ENCODE data around the gene TRIP10.

The TRIP10 gene

GRCh38 chr19:6718111-6718740, 21.3 kb upstream of the TRIP10 start:
- ChIA-PET POLR2A (no interaction called here), CTCF (no interaction called here)

GRCh38 chr19:6718741-6719539, 20.5 kb upstream of the TRIP10 start:
- CTCF ChIA-PET: no interaction called here
- peak; percentile 96 for DNase-seq (ENCODE audit: extremely low spot score)
- POLR2A ChIA-PET: no interaction called here
- TF ChIP-seq SP1 (IDR thresholded peaks at IDR 0.05) (peak; percentile 38), CTBP1 (IDR thresholded peaks at IDR 0.05; ENCODE audit: borderline replicate concordance) (no peak)

More at GRCh38 chr19:6718111-6718740, 21.3 kb upstream of the TRIP10 start:
- no peak for DNase-seq (ENCODE audit: extremely low spot score)
- TF ChIP-seq SUZ12 (IDR thresholded peaks at IDR 0.05) (no peak), TARDBP (IDR thresholded peaks at IDR 0.05) (no peak), LEF1 (IDR thresholded peaks at IDR 0.05; ENCODE audit: borderline replicate concordance) (no peak)

- ChIA-PET POLR2A (no interaction called here), CTCF (no interaction called here)
- no peak for TF ChIP-seq ZNF384 (IDR thresholded peaks at IDR 0.05)
- DNase-seq (ENCODE audit: extremely low spot score): no peak
Observed at GRCh38 chr19:6719540-6719861, 20.0 kb upstream of the TRIP10 start.

GRCh38 chr19:6719992-6720368, 19.5 kb upstream of the TRIP10 start:
- ChIA-PET CTCF (no interaction called here), POLR2A (no interaction called here)
- TF ChIP-seq NFRKB (IDR thresholded peaks at IDR 0.05): no peak
- TF ChIP-seq FOXM1 (IDR thresholded peaks at IDR 0.05; ENCODE audit: borderline replicate concordance): no peak
- TF ChIP-seq FOXA1 (IDR thresholded peaks at IDR 0.05): no peak
- no peak for TF ChIP-seq FOXK2 (IDR thresholded peaks at IDR 0.05)
- TF ChIP-seq ZNF384 (IDR thresholded peaks at IDR 0.05): no peak
- TF ChIP-seq BHLHE40 (IDR thresholded peaks at IDR 0.05; ENCODE audit: borderline replicate concordance): no peak
- no peak for TF ChIP-seq SUZ12 (IDR thresholded peaks at IDR 0.05)
- no peak for TF ChIP-seq HDGF (IDR thresholded peaks at IDR 0.05; ENCODE audit: borderline replicate concordance)
- no peak for TF ChIP-seq ARNT (IDR thresholded peaks at IDR 0.05)
- no peak for TF ChIP-seq ELF4 (IDR thresholded peaks at IDR 0.05)
- no peak for TF ChIP-seq SP1 (IDR thresholded peaks at IDR 0.05)
- DNase-seq (ENCODE audit: extremely low spot score): no peak

- ChIA-PET POLR2A (no interaction called here), CTCF (no interaction called here)
- no peak for DNase-seq (ENCODE audit: extremely low spot score)
- TF ChIP-seq TARDBP (IDR thresholded peaks at IDR 0.05) (no peak), LEF1 (IDR thresholded peaks at IDR 0.05; ENCODE audit: borderline replicate concordance) (no peak), L3MBTL2 (conservative IDR thresholded peaks at IDR 0.05) (no peak), FOXK2 (IDR thresholded peaks at IDR 0.05) (no peak), HDGF (IDR thresholded peaks at IDR 0.05; ENCODE audit: borderline replicate concordance) (no peak), ARNT (IDR thresholded peaks at IDR 0.05) (no peak)
Observed at GRCh38 chr19:6720369-6721137, 18.9 kb upstream of the TRIP10 start, which contains the start of gene C3. TSS of gene C3 (minus strand) at chr19:6720650. CDS start at chr19:6720589, 61 bp downstream.

- TF ChIP-seq ELF4 (IDR thresholded peaks at IDR 0.05): no peak
- TF ChIP-seq L3MBTL2 (conservative IDR thresholded peaks at IDR 0.05): no peak
- TF ChIP-seq CTBP1 (IDR thresholded peaks at IDR 0.05; ENCODE audit: borderline replicate concordance): no peak
- TF ChIP-seq ARNT (IDR thresholded peaks at IDR 0.05): no peak
- no peak for TF ChIP-seq LEF1 (IDR thresholded peaks at IDR 0.05; ENCODE audit: borderline replicate concordance)
- no peak for TF ChIP-seq FOXK2 (IDR thresholded peaks at IDR 0.05)
- no peak for TF ChIP-seq PKNOX1 (IDR thresholded peaks at IDR 0.05)
- no peak for TF ChIP-seq FOXM1 (IDR thresholded peaks at IDR 0.05; ENCODE audit: borderline replicate concordance)
- no peak for TF ChIP-seq HDGF (IDR thresholded peaks at IDR 0.05; ENCODE audit: borderline replicate concordance)
- POLR2A ChIA-PET: no interaction called here
- CTCF ChIA-PET: no interaction called here
- DNase-seq (ENCODE audit: extremely low spot score): no peak
Observed at GRCh38 chr19:6721138-6721474, 18.4 kb upstream of the TRIP10 start.

GRCh38 chr19:6721773-6722172, 17.7 kb upstream of the TRIP10 start:
- DNase-seq (ENCODE audit: extremely low spot score): no peak
- ChIA-PET CTCF (no interaction called here), POLR2A (no interaction called here)
- TF ChIP-seq FOXM1 (IDR thresholded peaks at IDR 0.05; ENCODE audit: borderline replicate concordance) (no peak), ZNF384 (IDR thresholded peaks at IDR 0.05) (no peak), L3MBTL2 (conservative IDR thresholded peaks at IDR 0.05) (no peak), LEF1 (IDR thresholded peaks at IDR 0.05; ENCODE audit: borderline replicate concordance) (no peak), SUZ12 (IDR thresholded peaks at IDR 0.05) (no peak), SP1 (IDR thresholded peaks at IDR 0.05) (no peak), NFRKB (IDR thresholded peaks at IDR 0.05) (no peak)

GRCh38 chr19:6723108-6723618, 16.3 kb upstream of the TRIP10 start:
- POLR2A ChIA-PET: no interaction called here
- DNase-seq (ENCODE audit: extremely low spot score): no peak
- CTCF ChIA-PET: interaction anchor here (0.6 kb wide), 1 partner anchor 15 kb away, joined by 3 read pairs; no protein-coding TSS in a partner anchor
- TF ChIP-seq FOXM1 (IDR thresholded peaks at IDR 0.05; ENCODE audit: borderline replicate concordance) (no peak), SUZ12 (IDR thresholded peaks at IDR 0.05) (no peak), ELF4 (IDR thresholded peaks at IDR 0.05) (no peak), FOXA1 (IDR thresholded peaks at IDR 0.05) (no peak), NFRKB (IDR thresholded peaks at IDR 0.05) (no peak), CTBP1 (IDR thresholded peaks at IDR 0.05; ENCODE audit: borderline replicate concordance) (no peak), LEF1 (IDR thresholded peaks at IDR 0.05; ENCODE audit: borderline replicate concordance) (no peak), ARNT (IDR thresholded peaks at IDR 0.05) (no peak), FOXK2 (IDR thresholded peaks at IDR 0.05) (no peak), L3MBTL2 (conservative IDR thresholded peaks at IDR 0.05) (no peak)
